ENCODE data around the gene PRDX1.

DNA sequence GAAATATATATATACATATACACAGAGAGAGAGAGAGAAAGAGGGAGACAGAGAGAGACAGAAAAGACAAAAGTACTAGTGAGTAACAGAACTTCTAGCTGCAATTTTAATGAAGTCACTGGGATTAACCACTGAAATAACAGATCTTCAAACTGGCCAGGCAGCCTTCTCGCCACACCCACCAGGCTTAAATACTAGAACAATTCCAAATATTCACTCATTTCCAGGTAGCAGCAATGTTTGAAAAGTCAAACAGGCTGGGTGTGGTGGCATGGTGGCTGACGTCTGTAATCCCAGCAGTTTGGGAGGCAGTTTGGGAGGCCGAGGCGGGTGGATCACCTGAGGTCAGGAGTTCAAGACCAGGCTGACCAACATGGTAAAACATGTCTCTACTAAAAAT, 5.2 kb downstream of the PRDX1 start:
- TF ChIP-seq RNF2 (IDR thresholded peaks at IDR 0.05; ENCODE audit: borderline replicate concordance, low read depth): no peak
- TF ChIP-seq EP300 (IDR thresholded peaks at IDR 0.05): no peak
- TF ChIP-seq, protein P1, sequence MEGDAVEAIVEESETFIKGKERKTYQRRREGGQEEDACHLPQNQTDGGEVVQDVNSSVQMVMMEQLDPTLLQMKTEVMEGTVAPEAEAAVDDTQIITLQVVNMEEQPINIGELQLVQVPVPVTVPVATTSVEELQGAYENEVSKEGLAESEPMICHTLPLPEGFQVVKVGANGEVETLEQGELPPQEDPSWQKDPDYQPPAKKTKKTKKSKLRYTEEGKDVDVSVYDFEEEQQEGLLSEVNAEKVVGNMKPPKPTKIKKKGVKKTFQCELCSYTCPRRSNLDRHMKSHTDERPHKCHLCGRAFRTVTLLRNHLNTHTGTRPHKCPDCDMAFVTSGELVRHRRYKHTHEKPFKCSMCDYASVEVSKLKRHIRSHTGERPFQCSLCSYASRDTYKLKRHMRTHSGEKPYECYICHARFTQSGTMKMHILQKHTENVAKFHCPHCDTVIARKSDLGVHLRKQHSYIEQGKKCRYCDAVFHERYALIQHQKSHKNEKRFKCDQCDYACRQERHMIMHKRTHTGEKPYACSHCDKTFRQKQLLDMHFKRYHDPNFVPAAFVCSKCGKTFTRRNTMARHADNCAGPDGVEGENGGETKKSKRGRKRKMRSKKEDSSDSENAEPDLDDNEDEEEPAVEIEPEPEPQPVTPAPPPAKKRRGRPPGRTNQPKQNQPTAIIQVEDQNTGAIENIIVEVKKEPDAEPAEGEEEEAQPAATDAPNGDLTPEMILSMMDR (IDR thresholded peaks at IDR 0.05): no peak
- TF ChIP-seq CHD4 (IDR thresholded peaks at IDR 0.05; ENCODE audit: borderline replicate concordance): no peak
- TF ChIP-seq, protein P2, sequence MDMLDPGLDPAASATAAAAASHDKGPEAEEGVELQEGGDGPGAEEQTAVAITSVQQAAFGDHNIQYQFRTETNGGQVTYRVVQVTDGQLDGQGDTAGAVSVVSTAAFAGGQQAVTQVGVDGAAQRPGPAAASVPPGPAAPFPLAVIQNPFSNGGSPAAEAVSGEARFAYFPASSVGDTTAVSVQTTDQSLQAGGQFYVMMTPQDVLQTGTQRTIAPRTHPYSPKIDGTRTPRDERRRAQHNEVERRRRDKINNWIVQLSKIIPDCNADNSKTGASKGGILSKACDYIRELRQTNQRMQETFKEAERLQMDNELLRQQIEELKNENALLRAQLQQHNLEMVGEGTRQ (IDR thresholded peaks at IDR 0.05): no peak
- no peak for TF ChIP-seq JUNB (IDR thresholded peaks at IDR 0.05)
- no peak for TF ChIP-seq MYC (IDR thresholded peaks at IDR 0.05; ENCODE audit: borderline replicate concordance, low read length)

Data from A549 (cell line).